SU-DHL-6 (cell line): ENCODE data around the gene SESTD1.
A peak's percentile ranks its signal among the peaks of the same experiment; 100 is the strongest.

Source experiments
- H2AFZ ChIP-seq: fragments of 200-600 bp; sonication (generic); 2 replicates; pipeline ENCODE4 v1.6.1; 2014; ENCODE audit warnings: low read depth, mild to moderate bottlenecking, moderate library complexity, mixed read lengths, antibody characterized with exemption, low read length; ENCODE audit not compliant: severe bottlenecking
- H3F3A ChIP-seq: fragments of 200-600 bp; shearing (Covaris generic); 2 replicates; pipeline ENCODE4 v1.6.0; 2016; ENCODE audit warnings: antibody characterized with exemption, mild to moderate bottlenecking; ENCODE audit not compliant: insufficient read depth
- H3K27ac ChIP-seq: fragments of 200-600 bp; sonication (generic); 2 replicates; pipeline ENCODE4 v1.5.1; 2016; ENCODE audit warnings: low read depth, mild to moderate bottlenecking, low read length, moderate library complexity, mixed read lengths
- H3K27me3 ChIP-seq: fragments of 200-600 bp; sonication (generic), shearing (Covaris generic); 2 replicates; pipeline ENCODE4 v1.6.0; 2014; ENCODE audit warnings: mild to moderate bottlenecking, low read length
- H3K36me3 ChIP-seq: fragments of 200-600 bp; sonication (generic); 2 replicates; pipeline ENCODE4 v1.6.1; 2014; ENCODE audit warnings: mild to moderate bottlenecking, low read length, mixed read lengths
- H3K4me2 ChIP-seq: fragments of 300-600, 200-600 bp; shearing (Covaris generic), sonication (generic); 2 replicates; pipeline ENCODE4 v1.6.0; 2014; ENCODE audit warnings: low read length, low read depth, mild to moderate bottlenecking; ENCODE audit not compliant: poor library complexity, severe bottlenecking
- H3K4me3 ChIP-seq: fragments of 200-600 bp; sonication (generic); 2 replicates; pipeline ENCODE4 v1.5.1; 2014; ENCODE audit warnings: antibody characterized with exemption, low read length, mild to moderate bottlenecking, mixed read lengths; ENCODE audit not compliant: insufficient read depth, poor library complexity, severe bottlenecking
- H3K79me2 ChIP-seq: fragments of 200-600 bp; sonication (generic); 2 replicates; pipeline ENCODE4 v1.6.1; 2014; ENCODE audit warnings: mild to moderate bottlenecking, low read length, moderate library complexity; ENCODE audit not compliant: insufficient read depth
- H3K9ac ChIP-seq: fragments of 200-600 bp; sonication (generic); 2 replicates; pipeline ENCODE4 v1.7.0; 2014; ENCODE audit warnings: mild to moderate bottlenecking, low read length
- H3K9me2 ChIP-seq: fragments of 200-600 bp; sonication (generic); replicated peaks from 2 replicates; pipeline ENCODE4 v1.6.1; 2014; ENCODE audit warnings: low read length; ENCODE audit not compliant: insufficient read depth
- H3K9me3 ChIP-seq: fragments of 200-600 bp; sonication (generic); 2 replicates; pipeline ENCODE4 v1.6.1; 2014; ENCODE audit warnings: low read length, mixed read lengths; ENCODE audit not compliant: insufficient read depth
- H4K20me1 ChIP-seq: fragments of 200-600 bp; sonication (generic); 2 replicates; pipeline ENCODE4 v1.6.1; 2014; ENCODE audit warnings: low read depth, mild to moderate bottlenecking, antibody characterized with exemption, low read length, moderate library complexity, mixed read lengths
- CTCF ChIP-seq: fragments of 200-600 bp; sonication (generic); IDR thresholded peaks from one replicate; pipeline ENCODE4 v1.5.1; 2017; ENCODE audit warnings: antibody characterized with exemption, mild to moderate bottlenecking, low read length, moderate library complexity; ENCODE audit not compliant: insufficient read depth, poor library complexity, severe bottlenecking
- EZH2phosphoT487 ChIP-seq: fragments of 200-600 bp; sonication (generic), shearing (Covaris generic); conservative IDR thresholded peaks from 2 replicates; pipeline ENCODE4 v1.6.1; 2018; ENCODE audit warnings: mild to moderate bottlenecking, antibody characterized with exemption, low read length, moderate library complexity, mixed read lengths

The SESTD1 gene

GRCh38 chr2:179240481-179241451 is 23.9 kb downstream of the SESTD1 start:
- H3K9me3 ChIP-seq, result no peaks in the 10 kb centered on the region
- peak; percentile 20 for TF ChIP-seq CTCF
- TF ChIP-seq EZH2phosphoT487, result no peak
- H3K79me2 ChIP-seq, result no peaks in the 10 kb centered on the region

DNA sequence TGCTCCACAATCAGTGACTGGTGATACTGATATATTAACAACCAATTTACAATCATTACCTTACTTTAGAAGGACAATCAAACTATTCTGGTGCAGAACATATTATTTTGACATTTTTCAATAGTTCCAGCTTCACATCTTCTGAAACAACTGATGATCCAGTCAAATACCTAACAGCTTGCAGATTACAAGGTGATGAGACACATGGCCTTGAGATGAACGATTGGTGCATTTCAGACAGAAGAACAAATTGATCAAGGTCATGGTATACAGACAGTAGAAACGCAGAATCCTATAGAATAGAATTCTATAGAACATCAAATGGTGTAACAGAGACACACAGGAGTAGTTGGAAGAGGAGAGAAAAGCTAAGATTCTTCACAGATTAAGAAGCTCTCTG is 24.8 kb downstream of the SESTD1 start:
- no peak overlapping the region for H3K4me3 ChIP-seq
- no peaks in the 10 kb centered on the region for H3K27me3 ChIP-seq
- TF ChIP-seq CTCF (no peak), EZH2phosphoT487 (no peak)
- H3K9ac ChIP-seq, result no peak overlapping the region
- H3K9me2 ChIP-seq, result no peaks in the 10 kb centered on the region
- no peaks in the 10 kb centered on the region for H3K79me2 ChIP-seq
- no peak overlapping the region for H3K27ac ChIP-seq
- no peaks in the 10 kb centered on the region for H3K36me3 ChIP-seq
- H3K9me3 ChIP-seq, result no peaks in the 10 kb centered on the region
- H4K20me1 ChIP-seq, result no peaks in the 10 kb centered on the region
- no peak overlapping the region for H2AFZ ChIP-seq
- H3K4me2 ChIP-seq, result no peak overlapping the region
- H3F3A ChIP-seq, result no peaks in the 10 kb centered on the region

More at GRCh38 chr2:179240481-179241451, 23.9 kb downstream of the SESTD1 start:
- no peak overlapping the region for H2AFZ ChIP-seq
- no peaks in the 10 kb centered on the region for H3K27me3 ChIP-seq
- no peak overlapping the region for H3K9ac ChIP-seq
- no peaks in the 10 kb centered on the region for H4K20me1 ChIP-seq
- no peaks in the 10 kb centered on the region for H3F3A ChIP-seq
- no peak overlapping the region for H3K4me3 ChIP-seq
- no peak overlapping the region for H3K4me2 ChIP-seq
- no peak overlapping the region for H3K27ac ChIP-seq
- no peaks in the 10 kb centered on the region for H3K36me3 ChIP-seq
- H3K9me2 ChIP-seq, result no peaks in the 10 kb centered on the region

GRCh38 chr2:179239195-179239594 is 25.4 kb downstream of the SESTD1 start:
- no peak overlapping the region for H3K27ac ChIP-seq

More at GRCh38 chr2:179239195-179239594, 25.4 kb downstream of the SESTD1 start:
- no peaks in the 10 kb centered on the region for H4K20me1 ChIP-seq
- H3K36me3 ChIP-seq, result no peaks in the 10 kb centered on the region
- H3F3A ChIP-seq, result no peaks in the 10 kb centered on the region
- TF ChIP-seq CTCF, result no peak
- TF ChIP-seq EZH2phosphoT487, result no peak
- no peaks in the 10 kb centered on the region for H3K9me2 ChIP-seq
- no peaks in the 10 kb centered on the region for H3K27me3 ChIP-seq
- H3K79me2 ChIP-seq, result no peaks in the 10 kb centered on the region
- no peak overlapping the region for H3K4me2 ChIP-seq
- H3K9ac ChIP-seq, result no peak overlapping the region
- no peaks in the 10 kb centered on the region for H3K9me3 ChIP-seq
- H3K4me3 ChIP-seq, result no peak overlapping the region
- no peak overlapping the region for H2AFZ ChIP-seq
